GM20431 (cell line): ENCODE measurements around the gene FAM174C.

Source experiments
- in situ Hi-C: fragments of 300-500 bp; cut with MseI, MboI; formaldehyde crosslinking; loops from one replicate; pipeline ENCODE4 v1.15.0; 2020; ENCODE audit warnings: low sequenced_read_pairs; ENCODE audit not compliant: unreplicated experiment

FAM174C gene

GRCh38 chr19:1275260-1275975, at the start of gene FAM174C:
TSS of gene FAM174C (plus strand) at chr19:1275530. CDS start at chr19:1275550, 20 bp downstream.
- in situ Hi-C loops = loop anchor here (25.0 kb wide), 1 partner anchor 112 kb away; the partner anchor contains the start of gene NDUFS7

DNA sequence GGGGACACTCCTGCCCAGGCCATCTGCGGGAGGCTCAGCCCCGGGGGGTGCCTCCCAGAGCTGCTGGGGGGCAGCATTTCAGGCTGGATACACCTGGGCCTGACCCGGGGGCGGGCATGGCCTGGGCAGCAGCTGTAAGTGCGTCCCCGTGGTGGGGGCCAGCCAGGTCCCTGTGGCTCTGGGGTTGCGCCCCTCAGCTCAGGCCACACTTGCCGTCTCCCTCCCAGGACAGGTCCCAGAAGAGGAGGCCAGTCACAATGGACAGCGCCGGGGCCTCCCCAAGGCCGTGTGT, 49.2 kb upstream of the FAM174C start:
- in situ Hi-C loops = no loop called here

- in situ Hi-C loops = no loop called here
Observed at GRCh38 chr19:1226522-1227303, 48.6 kb upstream of the FAM174C start.

- in situ Hi-C loops = no loop called here
Observed at GRCh38 chr19:1227304-1228054, 47.9 kb upstream of the FAM174C start.

DNA sequence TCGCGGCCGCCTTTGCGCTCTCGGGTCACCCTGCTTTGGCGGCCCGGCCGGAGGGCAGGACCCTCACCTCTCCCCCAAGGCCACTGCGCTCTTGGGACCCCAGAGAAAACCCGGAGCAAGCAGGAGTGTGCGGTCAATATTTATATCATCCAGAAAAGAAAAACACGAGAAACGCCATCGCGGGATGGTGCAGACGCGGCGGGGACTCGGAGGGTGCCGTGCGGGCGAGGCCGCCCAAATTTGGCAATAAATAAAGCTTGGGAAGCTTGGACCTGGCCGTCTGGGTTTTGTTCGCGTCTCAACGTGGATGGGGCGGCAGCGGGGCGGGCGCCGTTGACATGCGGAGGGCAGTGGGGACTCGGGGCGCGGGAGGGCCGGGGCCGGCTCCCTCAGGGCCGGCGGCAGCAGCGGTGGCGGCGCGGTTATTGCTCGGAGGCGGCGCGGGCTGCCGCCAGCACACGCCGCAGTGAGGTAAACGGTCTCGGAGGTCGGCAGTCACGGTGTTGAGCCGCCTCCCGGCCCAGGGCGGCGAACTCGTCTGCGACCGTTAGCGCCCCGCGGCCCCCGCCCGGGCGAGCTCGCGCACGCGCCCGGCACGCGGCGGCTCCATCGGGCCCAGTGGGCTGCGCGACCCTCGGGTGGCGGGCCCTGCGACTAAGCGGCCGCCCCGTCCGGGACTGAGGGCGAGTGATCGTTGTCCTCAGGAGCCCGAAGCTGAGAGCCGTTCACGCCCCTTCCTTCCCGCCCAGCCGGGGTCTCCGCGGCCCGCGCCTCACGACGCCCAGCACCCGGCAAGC, 47.0 kb upstream of the FAM174C start:
- in situ Hi-C loops = no loop called here

DNA sequence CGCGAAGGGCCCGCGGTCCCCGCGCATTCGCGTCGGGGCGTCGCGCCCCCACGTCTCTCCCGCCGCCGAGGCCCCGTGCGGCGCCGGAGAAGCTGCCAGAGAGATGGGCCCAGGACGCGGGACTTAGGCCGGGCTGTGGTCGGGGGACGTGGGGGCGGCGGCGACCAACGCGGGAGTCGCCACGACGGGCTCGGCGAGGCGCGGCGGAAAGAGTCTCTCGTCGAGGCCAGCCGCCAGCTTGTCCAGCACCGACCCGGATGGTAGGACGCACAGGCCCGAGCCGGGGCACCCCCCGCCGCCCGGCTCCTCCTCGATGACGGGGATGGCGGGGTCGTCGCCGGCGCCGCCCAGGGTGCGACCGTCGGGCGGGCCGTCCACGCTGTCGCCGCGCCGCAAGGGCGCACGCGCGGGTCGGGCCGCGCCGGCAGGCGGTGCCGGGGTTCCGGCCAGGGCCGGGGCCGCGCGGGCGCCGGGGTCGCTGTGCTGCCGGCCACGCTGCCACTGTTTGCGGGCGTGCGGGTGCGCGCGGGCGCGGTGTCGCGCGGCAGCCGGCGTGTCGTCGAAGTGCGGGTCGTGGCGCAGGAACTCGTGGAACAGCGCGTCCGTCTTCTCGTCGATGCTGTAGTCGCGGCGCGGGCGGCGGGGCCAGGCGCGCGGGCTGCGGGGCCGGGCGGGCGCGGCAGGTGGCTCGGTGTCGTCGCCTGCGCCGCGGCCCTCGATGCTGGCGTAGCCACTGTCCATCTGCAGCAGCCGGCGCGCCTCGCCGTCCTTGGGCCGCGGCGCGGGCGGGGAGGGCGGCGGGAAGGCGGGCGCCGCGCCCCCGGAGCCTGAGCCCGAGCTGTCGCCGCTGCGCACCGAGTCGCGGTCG, 46.0 kb upstream of the FAM174C start:
- in situ Hi-C loops = no loop called here

- in situ Hi-C loops = no loop called here
Observed at GRCh38 chr19:1229924-1230782, 45.2 kb upstream of the FAM174C start.

- in situ Hi-C loops = no loop called here
Observed at GRCh38 chr19:1230783-1231489, 44.4 kb upstream of the FAM174C start.

- in situ Hi-C loops = no loop called here
Observed at GRCh38 chr19:1231729-1232637, 43.3 kb upstream of the FAM174C start.

DNA sequence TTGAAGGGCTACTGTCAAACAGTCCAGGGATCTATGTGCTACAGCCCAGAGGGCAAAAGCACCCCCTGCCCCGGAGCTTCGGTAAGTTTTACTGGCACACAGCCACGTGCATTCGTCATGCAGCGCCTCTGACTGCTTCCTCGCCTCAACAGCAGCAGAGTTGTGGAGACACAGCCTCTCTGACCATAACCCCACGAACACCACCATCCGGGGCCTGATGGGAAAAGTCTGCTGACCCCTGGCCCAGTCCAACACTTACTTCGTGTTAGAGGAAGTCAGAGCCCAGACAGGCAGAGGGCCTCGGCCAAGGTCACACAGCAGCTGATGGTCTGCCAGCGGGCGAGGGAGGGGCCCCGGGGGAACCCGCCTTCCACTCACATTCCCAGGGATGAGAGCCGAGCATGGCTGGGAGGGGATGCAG, 42.7 kb upstream of the FAM174C start:
- in situ Hi-C loops = no loop called here

GRCh38 chr19:1233115-1233667, 42.1 kb upstream of the FAM174C start:
- in situ Hi-C loops = no loop called here

- in situ Hi-C loops = no loop called here
Observed at GRCh38 chr19:1234051-1234954, 41.0 kb upstream of the FAM174C start.

GRCh38 chr19:1234955-1235380, 40.4 kb upstream of the FAM174C start:
- in situ Hi-C loops = no loop called here

GRCh38 chr19:1235625-1236538, 39.4 kb upstream of the FAM174C start:
- in situ Hi-C loops = no loop called here
